ENCODE results near the gene TXNRD2.
"Not testable (repeated sequence)": the region's sequence is repeated elsewhere in the genome, so short reads cannot be mapped to it uniquely, and the experiment has no call there.

Gene TXNRD2

DNA sequence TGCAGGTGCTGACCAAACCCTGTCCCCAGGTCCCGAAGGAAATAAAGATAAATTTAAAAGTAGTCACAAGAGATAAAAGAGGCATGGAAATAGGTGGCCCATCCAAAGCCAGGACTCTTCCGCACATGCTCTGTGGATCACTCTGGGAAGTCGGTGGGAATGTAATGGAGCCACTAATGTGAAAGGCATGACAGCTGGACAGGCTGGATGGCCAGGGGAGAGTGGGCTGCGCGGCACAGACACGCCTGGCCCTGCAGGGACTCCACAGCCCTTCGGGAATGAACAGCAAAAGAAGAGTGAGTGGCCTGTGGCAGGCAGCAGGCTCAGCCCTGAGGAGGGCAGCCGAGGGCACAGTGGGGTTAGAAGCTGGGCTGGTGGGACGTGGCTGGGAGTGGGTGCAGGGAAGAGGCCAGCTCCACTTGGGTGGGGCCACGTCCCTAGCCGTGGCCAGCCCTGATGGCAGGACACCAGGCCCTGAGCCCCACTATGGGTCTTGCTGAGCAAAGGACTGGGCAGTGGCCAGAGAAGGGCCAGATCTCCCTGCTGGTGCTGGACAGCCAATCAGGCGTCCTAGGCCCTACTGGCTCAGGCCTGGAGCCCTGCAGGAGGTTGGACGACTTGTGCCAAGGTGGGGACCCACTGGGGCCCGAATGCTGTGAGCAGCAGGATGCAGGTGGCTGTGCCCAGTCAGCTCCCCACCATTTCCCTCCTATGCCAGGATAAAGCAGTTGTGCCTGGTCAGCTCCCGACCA is 55.6 kb downstream of the TXNRD2 start:
- DNase-seq = no peak

DNA sequence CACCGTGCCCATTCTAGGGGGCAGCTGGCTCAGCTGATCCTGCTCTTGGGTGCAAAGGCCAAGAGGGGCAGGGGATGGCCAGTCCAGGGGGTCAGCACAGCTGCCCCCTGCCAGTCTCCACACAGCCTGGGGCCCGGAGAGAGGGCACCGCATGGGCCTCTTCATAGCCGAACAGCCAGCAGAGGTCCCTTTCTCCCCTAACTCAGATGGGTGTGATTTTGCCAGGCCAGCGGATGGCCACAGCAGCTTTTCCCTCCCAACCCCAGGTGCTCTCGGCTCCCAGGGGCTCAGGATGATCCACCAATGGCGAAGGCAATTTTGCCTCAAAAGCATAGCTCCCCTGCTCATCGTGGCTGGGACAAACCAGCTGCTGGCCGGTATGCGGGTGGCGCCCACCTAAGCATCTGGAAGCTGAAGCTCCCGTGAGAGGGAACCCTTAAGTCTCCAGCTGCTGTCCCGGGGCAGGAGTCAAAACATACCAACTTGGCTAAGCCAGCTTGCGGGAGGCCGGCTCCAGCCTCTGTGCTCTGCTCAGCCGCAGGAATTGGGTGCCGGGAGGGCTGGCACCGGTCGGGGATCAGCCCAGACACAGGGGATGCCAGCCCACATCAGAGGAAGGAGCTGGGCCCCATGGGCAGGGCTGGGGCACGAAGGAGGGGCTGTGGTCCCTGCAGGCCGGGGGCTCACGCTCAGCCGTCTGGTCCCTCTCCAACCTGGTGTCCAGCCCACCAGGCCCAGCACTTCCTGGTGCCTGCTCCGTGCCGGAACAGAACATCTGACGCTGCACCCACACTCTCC is 56.5 kb downstream of the TXNRD2 start:
- no peak for DNase-seq

DNA sequence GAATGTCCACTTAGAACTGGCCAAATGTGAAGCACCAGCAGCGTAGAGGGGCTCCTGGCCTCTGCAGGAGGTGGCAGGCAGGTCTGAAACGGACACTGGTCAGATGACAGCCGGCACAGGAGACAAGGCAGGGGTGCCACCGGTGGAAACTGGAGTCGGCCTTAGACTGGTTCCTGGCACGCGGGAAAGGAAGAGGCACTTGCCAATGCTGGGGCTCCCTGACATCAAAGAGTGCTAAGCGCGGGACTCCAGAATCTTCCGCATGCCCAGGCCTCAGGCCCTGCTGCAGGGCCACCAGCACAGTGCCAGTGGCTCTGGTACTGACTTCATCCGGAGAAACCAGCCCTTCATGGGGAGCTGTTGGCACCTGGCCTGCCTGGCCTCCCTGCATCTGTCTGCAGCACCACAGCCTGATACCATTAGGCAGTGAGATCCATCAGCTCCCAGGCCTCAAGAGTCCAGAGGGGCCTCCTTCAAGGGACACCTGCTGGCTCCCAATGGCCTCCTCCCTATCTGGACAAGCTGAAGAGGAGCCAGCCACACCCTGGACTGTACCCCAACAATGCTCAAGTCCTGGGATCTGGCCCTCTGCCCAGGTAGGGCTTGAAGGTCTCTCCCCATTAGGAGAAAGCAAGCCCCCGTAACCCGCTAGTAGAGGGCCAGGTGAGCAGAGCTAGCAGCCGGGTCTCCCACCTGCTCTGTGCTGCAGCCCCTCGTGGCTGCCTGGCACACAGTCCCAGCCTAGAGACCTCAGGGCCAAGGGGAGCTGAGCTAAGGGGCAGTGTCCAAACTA is 57.3 kb downstream of the TXNRD2 start:
- DNase-seq = no peak

DNA sequence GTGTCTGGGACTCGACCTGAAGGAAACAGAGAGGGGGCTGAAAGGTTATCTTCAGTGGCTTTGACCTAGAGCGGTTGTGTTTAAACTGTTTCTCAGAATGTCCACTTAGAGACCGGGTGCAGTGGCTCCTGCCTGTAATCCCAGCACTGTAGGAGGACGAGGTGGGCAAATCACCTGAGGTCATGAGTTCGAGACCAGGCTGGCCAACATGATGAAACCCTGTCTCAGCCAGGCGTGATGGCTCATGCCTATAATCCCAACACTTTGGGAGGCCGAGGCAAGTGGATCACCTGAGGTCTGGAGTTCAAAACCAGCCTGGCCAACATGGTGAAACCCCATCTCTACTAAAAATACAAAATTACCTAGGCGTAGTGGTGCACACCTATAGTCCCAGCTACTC is 58.2 kb downstream of the TXNRD2 start:
- not testable (repeated sequence) for DNase-seq

DNA sequence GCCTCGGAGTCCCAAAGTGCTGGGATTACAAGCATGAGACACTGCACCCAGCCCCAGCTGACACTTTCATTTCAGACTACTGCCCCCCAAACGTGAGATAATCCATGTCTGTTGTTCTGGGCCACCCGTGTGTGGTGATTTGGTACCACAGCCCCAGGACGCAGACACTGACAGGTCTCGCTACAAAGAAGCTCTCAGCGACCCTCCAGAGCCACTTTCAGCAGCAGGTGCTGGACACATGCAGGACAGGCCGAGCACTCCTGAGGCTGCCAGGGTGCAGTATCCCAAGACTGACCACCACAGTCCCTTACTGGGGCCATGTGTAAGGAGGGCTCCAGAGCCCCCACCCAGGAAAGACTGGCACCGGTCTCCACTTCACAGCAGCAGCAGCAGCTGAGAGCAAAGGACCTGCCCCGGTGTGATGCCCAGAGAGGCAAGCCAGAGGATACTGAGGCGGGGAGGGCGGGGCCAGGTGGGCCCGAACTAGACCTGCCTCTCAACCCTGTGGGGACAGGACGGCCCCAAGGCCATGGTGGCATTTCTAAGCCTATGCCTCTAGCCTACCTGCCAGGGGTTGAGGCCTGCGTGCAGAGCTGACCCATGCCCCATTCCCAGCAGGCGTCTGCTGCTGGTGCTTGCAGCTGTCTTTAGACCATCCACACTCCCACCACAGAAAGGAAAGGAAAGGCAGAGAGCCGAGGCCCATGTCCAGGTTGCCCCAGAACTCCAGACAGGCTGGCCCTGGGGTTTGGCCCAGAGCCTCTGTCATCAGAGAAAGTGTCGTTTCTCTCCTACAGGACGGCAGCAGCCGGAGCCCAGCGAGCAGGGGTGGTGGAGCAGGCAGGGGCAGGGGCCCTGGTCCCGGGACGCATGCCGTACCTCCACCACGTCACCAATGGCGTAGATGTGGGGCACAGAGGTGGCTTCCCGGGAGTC is 58.9 kb downstream of the TXNRD2 start:
- DNase-seq = no peak

DNA sequence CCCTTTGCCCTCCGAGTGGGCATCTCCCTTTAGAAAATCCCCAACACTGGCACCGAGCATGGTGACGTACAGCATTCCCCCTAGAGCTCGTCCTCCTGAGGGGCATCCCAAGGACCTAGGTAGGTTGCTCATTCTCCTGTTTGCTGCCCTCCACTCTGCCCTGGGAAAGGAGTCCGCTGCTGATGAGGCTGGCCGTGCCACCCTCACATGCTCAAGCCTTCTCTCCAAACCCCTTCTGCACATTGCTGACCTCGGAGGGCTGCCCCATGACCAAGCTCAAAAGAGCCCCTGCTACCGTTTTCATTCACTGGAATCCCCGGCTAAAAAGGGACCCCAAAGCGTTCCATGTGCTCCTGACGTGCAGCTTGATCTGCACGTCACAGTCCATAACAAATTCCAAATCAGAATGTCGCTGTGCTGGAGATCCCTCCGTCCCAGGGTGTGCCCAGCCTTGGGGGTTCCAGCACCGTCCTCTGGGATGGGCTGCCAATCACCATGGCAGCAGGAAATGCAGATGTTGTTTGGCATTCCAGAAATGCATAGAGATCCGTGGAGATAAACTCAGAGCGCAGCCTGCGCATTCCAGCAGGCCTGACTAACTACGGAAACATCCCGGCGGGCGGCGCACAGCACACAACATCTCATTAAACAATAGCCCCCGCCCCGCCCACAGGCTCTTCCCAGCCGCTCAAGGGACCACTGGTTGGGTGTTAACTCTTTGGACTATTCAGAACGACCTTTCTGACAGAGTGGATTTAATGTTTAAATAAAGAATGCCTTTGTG is 60.6 kb downstream of the TXNRD2 start:
- DNase-seq = no peak

DNA sequence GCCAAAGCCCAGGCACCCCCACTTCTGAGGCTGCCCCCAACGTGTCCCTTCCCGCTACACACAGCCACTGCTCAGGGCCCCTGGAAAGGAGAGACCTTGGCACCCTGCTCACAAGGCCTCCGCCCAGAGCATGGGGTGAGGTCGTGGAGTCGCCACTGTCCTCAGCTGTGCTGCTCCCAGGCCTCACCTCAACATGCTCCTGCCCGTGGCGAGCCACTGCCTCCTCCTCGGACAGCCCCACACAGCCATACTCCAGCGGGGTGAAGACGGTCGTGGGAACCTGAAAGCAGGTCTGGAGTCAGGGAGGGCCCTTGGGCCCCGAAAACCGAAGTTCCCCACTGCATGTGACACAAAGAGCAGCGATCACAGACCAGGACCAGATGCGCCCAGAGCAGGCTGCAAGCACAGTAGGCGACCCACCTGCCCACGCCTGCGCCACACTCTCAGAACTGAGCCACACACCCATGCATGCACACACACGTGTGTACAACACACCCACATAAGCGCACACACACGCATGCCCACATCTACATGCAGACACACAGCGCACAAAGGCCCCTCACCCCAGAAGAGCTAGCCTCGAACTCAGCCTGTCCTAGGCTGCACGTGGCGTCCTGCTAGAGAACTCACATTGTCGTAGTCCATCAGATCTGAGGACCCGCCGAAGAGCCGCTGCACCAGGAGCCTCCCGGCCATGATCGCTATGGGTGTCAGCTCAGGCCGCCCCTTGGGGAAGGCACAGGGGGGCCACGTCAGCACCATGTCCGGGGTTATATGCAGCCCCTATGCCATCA is 61.4 kb downstream of the TXNRD2 start:
- no peak for DNase-seq

DNA sequence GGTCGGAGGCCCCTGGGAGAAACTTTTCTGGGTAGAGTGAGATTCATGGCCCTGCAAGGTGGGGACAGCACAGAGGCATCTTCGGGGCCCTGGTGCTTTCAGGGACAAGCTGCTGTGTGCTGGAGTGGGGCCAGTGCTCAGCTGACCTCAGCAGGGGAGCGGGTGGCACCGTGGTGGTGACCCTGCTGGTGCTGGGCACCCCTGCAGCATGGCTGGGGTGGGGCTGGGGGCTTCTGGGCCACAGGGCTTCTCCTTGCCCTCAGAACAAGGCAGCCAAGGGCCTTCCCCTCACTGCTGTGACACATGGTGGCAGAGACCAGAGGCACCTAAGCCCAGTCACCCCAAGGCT is 62.0 kb downstream of the TXNRD2 start:
- DNase-seq = no peak

DNA sequence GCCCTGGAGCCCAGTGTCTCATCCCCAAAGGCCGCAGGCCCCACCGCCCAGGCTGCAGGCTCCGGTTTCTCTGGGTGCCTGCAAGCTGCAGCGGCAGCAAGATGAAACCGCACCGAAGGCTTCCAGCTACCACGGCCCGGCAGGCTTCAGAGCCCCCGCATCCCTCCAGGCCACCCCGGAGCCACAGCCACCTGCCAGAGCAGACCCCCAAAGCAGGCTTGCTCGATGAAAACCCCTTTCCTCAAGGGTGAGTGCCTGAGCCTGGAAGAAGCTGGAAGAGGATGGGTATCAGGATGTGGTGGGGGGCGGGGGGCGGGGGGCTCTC is 62.4 kb downstream of the TXNRD2 start:
- no peak for DNase-seq

DNA sequence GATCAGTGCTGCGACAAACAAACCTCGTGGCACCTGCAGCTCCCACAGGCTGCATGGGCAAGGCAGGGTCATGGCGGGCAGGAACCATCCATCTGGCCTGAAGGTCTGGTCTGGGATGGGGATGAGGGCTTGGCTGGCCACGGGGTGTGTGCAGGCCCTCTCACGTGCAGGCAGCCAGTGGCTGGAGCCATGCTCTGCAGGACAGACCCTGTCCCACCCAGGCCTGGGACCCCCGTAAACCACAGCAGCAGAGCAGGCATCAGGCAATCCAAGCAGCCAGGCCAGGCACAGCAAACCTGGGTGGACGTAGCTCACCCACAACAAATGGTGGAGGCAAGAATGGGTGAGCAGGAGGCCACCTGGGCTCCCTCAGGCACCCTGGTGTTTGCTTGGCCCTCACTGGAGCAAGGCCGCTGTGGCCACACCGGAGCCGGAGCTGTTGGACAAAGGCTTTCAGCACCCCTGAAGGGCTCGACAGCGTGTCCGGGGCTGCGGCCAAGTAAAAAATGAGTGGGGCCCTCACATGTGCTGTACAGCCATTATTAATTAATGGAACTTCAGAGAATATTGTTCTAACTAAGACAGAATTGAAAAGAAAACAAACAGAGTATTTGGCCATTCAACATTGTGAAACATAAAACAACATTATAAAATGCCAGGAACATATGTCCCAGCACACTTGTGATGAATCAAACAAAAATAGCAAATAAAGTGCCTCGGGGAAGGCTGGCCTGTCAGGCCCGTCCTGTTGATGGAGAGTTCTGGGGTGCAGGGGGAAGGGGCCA is 63.0 kb downstream of the TXNRD2 start:
- DNase-seq = no peak

DNA sequence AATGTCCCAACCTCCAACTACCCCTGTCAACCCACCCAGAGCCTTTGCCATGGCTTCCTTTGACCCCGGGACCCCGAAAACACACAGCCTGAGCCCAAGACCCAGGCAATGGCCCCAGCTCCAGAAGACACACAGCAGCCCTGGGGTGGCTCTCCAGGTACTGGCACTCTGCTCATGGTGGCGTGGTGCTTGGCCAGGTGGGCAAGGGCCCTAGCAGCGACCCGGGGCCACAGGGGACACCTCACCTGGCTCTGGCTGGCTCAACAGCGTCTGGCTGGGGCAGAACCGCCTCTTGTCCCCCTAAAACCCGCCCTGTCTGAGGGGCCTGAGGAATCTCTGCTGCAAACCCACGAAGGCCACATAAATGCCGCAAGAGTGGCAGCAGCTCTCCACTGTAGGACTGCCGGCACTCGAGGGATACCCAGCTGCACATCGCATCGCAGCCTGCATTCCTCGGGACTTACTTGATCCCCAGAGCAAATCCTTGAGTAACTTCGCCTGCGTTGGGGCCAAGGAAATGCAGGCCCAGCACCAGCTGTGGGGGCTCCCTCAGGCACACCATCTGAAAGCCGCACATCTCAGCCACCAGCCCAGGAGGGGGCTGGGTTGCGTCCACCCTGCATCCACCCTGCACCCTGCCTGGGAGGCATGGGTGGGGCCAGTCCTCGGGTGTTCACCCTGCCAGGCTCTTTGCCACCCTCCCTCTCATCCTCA is 63.8 kb downstream of the TXNRD2 start:
- no peak for DNase-seq

DNA sequence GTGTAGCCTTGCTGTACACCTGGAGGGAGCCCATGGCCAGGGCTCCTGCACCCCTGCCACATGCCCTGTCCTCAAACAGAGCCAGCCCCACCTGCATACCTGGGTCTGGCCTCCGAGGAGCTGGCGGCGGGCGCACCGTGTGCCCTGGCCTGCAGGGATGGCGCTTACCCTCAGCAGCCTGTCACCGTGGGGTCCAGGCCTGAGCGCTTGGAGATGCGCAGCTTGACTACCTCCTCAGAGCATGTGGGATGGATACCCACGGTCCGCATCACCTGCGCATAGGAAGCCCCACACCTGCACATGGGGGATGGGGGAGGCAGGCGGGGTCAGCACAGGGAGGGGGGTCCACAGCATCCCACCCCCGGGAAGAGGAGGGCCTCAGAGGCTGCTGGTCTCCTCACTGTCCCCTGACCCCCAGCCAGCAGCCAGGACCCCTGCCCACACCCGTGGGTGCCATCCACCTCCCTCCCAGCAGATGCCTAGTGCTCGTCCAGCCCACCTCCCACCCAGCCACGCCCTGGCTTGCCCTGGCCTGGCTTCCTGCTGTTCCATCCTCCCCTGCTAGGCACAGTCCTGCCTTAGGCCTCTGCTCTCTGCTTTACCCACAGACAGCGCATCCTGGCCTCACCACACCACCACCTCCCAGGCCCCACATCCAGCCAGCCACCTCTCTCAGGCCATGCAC is 64.5 kb downstream of the TXNRD2 start:
- DNase-seq = no peak

DNA sequence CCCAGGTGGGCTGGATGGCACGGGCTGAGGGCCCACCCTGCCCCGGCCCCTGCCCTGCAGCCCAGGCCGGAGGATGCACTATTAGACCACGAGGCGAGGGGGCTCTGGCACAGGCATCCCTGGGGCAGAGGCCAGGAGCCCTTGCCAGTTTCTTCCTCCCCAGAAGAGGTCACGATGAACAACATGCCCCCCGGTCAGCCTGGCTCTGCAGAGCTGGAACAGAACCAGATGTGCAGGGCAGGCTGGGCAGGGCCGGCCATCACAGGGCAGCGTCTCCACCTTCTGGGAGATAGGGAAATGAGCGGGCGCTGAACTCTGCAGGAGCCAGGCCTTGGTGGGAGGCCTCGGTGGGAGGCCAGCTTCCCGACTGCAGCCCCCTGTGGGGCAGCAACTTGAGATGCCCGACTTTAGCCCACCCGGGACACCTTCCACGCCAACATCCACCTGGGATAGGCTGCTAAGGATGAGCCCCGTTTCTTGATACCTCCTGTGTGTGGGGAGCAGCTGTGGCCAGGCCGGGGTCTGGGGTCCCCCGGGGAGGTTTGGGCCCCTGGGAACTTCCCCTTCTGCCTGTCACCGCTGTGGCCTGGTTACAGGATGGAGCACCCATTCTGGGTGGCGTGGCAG is 65.2 kb downstream of the TXNRD2 start:
- no peak for DNase-seq

DNA sequence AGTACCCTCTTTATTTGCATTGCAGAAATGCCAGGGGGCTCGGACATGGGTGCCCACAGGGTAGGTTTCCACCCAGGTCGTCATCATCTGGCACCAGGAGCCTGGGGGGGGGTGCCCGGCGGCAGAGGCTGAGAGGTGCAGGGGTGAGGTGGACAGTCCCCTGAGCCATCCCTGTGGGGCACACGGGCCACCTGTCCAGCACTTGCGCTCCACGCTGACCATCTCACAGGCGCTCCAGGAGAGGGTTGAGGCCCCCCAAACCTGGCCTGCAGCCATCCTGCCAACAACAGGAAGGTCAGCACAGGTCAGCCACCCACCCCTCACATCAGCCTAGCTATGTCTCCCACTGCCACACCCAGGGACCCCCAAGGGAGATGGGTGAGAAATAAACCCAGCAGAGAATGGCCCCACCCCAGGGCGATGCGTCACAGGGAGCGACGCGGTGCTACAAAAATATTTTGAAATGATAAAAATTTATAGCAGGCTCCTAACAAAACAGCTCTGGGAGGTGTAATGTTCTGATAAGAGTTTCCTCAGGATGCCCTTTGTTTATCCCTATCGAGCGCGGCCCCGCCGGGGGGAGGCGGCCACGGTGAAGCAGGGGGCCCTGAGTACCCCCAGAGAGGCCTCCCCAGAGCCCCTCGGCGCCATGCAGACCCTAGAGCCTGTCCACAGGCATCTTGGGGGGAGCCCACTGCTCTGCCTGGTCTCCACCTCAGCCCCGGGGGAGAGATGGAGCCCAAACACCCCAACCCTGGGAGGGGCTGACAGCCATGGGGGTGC is 65.9 kb downstream of the TXNRD2 start:
- no peak for DNase-seq

DNA sequence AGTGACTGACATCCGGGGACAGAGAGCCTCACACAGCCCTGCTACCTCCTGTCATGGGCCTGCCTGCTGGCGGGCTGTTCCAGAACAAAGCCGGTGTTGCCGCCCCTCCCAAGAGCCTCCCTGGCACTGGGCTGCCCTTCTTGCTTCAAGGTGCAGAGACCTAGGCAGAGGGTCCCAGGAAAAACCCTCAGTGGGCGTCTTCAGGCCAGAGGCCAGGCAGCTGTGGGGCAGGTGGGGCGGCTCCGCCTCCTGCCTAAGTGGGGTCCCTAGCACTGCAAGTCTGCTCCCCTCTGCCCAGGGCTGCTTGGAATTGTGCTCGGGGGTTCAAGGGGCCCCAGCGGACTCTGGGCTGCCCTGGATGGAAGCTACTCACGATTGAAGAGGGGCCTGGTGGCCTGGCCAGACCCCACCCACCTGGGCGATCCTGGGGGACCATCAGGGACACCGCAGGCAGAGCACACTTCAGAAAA is 66.5 kb downstream of the TXNRD2 start:
- DNase-seq = no peak

DNA sequence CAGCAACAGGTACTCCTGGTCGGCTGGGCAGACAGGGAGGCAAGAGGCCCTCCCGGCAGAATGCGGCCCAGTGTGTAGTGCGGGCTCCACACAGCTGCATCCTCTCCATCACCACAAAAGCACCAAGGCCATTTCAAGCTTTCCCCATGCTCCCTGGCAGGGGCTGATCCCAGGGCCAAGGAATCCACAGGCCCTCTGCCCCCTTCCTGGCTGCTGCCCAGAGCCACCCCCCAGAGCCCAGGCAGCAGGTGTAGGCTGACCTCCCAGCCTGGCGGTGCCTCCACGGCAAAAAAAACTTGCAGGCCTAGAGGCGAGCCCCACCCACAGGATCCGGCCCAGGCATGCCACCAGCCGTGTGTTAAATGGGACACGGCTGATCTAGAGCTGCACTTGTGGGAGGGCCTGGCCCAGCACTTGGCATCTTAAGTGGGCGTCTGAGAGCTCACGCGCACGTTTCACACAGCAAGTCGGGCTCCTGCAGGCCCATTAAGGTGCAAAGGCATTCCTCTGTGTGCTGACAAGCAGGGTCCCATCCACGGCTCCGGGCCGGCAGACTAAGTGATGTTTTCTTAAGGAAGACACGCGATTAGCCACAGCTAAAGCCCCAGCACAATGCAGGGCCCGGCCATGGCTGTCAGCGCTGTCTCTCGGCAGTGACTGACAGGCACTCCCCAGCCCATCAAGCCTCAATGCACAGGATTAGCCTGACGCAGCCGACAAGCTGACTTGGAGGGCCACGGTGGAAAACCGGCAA is 67.1 kb downstream of the TXNRD2 start:
- no peak for DNase-seq

DNA sequence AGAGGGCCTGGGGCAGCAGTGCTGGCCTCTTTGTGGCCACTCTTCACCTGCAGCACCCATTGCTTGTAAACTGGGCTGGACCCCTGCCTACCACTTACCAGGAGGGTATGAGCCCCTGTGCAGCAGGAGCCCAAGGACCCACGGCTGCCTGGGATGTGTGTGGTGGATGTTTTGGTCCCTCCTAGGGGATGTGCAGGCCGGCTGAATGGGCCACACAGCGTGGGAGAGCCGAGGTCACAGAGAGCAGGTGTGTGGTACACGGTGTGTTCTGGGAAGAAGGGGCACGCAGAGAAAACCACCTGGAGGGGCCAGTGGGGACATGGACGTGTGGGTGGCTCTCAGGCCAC is 67.7 kb downstream of the TXNRD2 start:
- no peak for DNase-seq

All from NCI-H1417 treated with DMSO at 0.1 percent for 48 hours (cell line).